Frontal cortex (tissue), 4 donors: ENCODE results near the gene HECTD4. TPM values are rescaled to one million over a fixed set of nuclear protein-coding genes. Genes with fewer than 3 reads are reported as not detected.
"Not testable (repeated sequence)": the region's sequence is repeated elsewhere in the genome, so short reads cannot be mapped to it uniquely, and the experiment has no call there.

Experiments used
- DNase-seq, 2 donors: peaks; one replicate each; pipeline ENCODE4 v3.0.0; 2012; ENCODE audit warnings: low spot score in 2 of 2
- FAIRE-seq: peaks from 2 replicates; lab custom pipeline; 2012; peaks lifted over from hg19 to GRCh38; lab: Jason Lieb, UNC
- small RNA-seq: library from RNA; depleted of rRNA; stranded (forward); fragments of <200 nt; gene quantifications from one replicate; pipeline ENCODE3, GENCODE V24; 2014
- total RNA-seq: library from RNA; depleted of rRNA; stranded (reverse); fragments of >200 nt; gene quantifications from one replicate; pipeline ENCODE4 v1.2.3, GENCODE V29; 2014
- donor health status: control.
- donor health status: control.
- donor health status: control.

The HECTD4 gene
- total RNA-seq, 1 donor from 2014 or later: 85.6 TPM

GRCh38 chr12:112110787-112111662 is 271.2 kb downstream of the HECTD4 start:
- not testable (repeated sequence) for DNase-seq, FAIRE-seq

Small RNA genes within 50 kb of the gene (small RNA-seq; reads per million reads assigned to genes)
- gene RF00019: not detected

Other genes starting within 250 kb of the HECTD4 start
- 1,024 TPM for gene RPL6, start 27.2 kb upstream of the HECTD4 start, total RNA-seq
- gene PTPN11, start 36.5 kb upstream of the HECTD4 start, total RNA-seq: 83.6 TPM